HFFc6 (cell line): ENCODE results near the gene CTNNA3. TPM values are rescaled to one million over a fixed set of nuclear protein-coding genes. Genes with fewer than 3 reads are reported as not detected.

ENCODE experiments used
- DNase-seq: peaks from one replicate; pipeline ENCODE4 v3.0.0-alpha.2; 2018
- H3K27ac Mint-ChIP-seq: 2 replicates; pipeline ENCODE4 v1.8.0; 2020; ENCODE audit warnings: mild to moderate bottlenecking, mixed read lengths
- H3K27me3 Mint-ChIP-seq: 2 replicates; pipeline ENCODE4 v1.8.0; 2021; ENCODE audit warnings: mild to moderate bottlenecking, moderate library complexity, mixed read lengths; ENCODE audit not compliant: insufficient read depth
- H3K36me3 Mint-ChIP-seq: 2 replicates; pipeline ENCODE4 v1.8.0; 2021; ENCODE audit warnings: low read depth, mixed read lengths
- H3K4me1 Mint-ChIP-seq: 2 replicates; pipeline ENCODE4 v1.8.0; 2020; ENCODE audit warnings: low read depth, mixed read lengths
- H3K4me3 Mint-ChIP-seq: 2 replicates; pipeline ENCODE4 v1.8.0; 2020; ENCODE audit warnings: mild to moderate bottlenecking, moderate library complexity, mixed read lengths
- H3K9me3 Mint-ChIP-seq: 2 replicates; pipeline ENCODE4 v1.8.0; 2020; ENCODE audit warnings: mild to moderate bottlenecking, mixed read lengths
- CTCF ChIP-seq: fragments of 200-600 bp; sonication (generic); IDR thresholded peaks from 2 replicates; pipeline ENCODE4 v1.5.0; 2021; ENCODE audit warnings: antibody characterized with exemption, mild to moderate bottlenecking
- total RNA-seq, 6 experiments: library from RNA; stranded (reverse); fragmentation: NEBNext Ultra II Directional; extraction: Animal tissue kit (Norgen Biotek cat#: 25700); gene quantifications; 2 replicates in 1 of 6; 3 replicates in 5 of 6; pipeline ENCODE4 v1.2.3, GENCODE V29; 2021

Gene CTNNA3
- total RNA-seq, 6 experiments from 2014 or later = not detected

GRCh38 chr10:66919248-66919647 lies 776.7 kb downstream of the CTNNA3 start:
- no peaks in the 10 kb centered on the region for H3K4me1 Mint-ChIP-seq
- no peaks in the 10 kb centered on the region; the same call in 1 of the 2 replicates for H3K27me3 Mint-ChIP-seq
- H3K27ac Mint-ChIP-seq = no peak overlapping the region
- no peaks in the 10 kb centered on the region for H3K9me3 Mint-ChIP-seq
- no peak overlapping the region for H3K4me3 Mint-ChIP-seq
- H3K36me3 Mint-ChIP-seq = no peaks in the 10 kb centered on the region
- no peak for TF ChIP-seq CTCF
- no peak for DNase-seq

GRCh38 chr10:66917104-66917503 lies 778.9 kb downstream of the CTNNA3 start:
- Mint-ChIP-seq H3K9me3 (no peaks in the 10 kb centered on the region), H3K36me3 (no peaks in the 10 kb centered on the region), H3K27ac (no peak overlapping the region), H3K4me3 (no peak overlapping the region), H3K4me1 (no peaks in the 10 kb centered on the region), H3K27me3 (no peaks in the 10 kb centered on the region; the same call in 1 of the 2 replicates)
- TF ChIP-seq CTCF = no peak
- no peak for DNase-seq

- no peak for TF ChIP-seq CTCF
- Mint-ChIP-seq H3K36me3 (no peaks in the 10 kb centered on the region), H3K4me3 (no peak overlapping the region), H3K27ac (no peak overlapping the region), H3K9me3 (no peaks in the 10 kb centered on the region), H3K27me3 (no peaks in the 10 kb centered on the region; the same call in 1 of the 2 replicates), H3K4me1 (no peaks in the 10 kb centered on the region)
- no peak for DNase-seq
These were observed 780.0 kb downstream of the CTNNA3 start for GRCh38 chr10:66916030-66916429.

- no peak for TF ChIP-seq CTCF
- no peak for DNase-seq
- Mint-ChIP-seq H3K4me3 (no peak overlapping the region), H3K27ac (no peak overlapping the region), H3K27me3 (no peaks in the 10 kb centered on the region; the same call in 1 of the 2 replicates), H3K9me3 (no peaks in the 10 kb centered on the region), H3K4me1 (no peaks in the 10 kb centered on the region), H3K36me3 (no peaks in the 10 kb centered on the region)
These were observed 785.3 kb downstream of the CTNNA3 start for GRCh38 chr10:66910671-66911070.

GRCh38 chr10:66892871-66893270 lies 803.1 kb downstream of the CTNNA3 start:
- no peak overlapping the region for H3K4me3 Mint-ChIP-seq
- H3K4me1 Mint-ChIP-seq = no peaks in the 10 kb centered on the region
- no peak for TF ChIP-seq CTCF
- no peaks in the 10 kb centered on the region for H3K36me3 Mint-ChIP-seq
- DNase-seq = no peak
- no peak overlapping the region for H3K27ac Mint-ChIP-seq
- H3K27me3 Mint-ChIP-seq = no peaks in the 10 kb centered on the region
- H3K9me3 Mint-ChIP-seq = peaks cover 2% of the 10 kb centered on the region; the same call in 1 of the 2 replicates

GRCh38 chr10:66888237-66888636 lies 807.8 kb downstream of the CTNNA3 start:
- no peak for TF ChIP-seq CTCF
- Mint-ChIP-seq H3K27ac (no peak overlapping the region), H3K36me3 (no peaks in the 10 kb centered on the region), H3K9me3 (no peaks in the 10 kb centered on the region; the same call in 1 of the 2 replicates), H3K4me3 (no peak overlapping the region), H3K4me1 (no peaks in the 10 kb centered on the region), H3K27me3 (no peaks in the 10 kb centered on the region)
- no peak for DNase-seq
